ENCODE results near the gene VSIG10L2.

Gene VSIG10L2

DNA sequence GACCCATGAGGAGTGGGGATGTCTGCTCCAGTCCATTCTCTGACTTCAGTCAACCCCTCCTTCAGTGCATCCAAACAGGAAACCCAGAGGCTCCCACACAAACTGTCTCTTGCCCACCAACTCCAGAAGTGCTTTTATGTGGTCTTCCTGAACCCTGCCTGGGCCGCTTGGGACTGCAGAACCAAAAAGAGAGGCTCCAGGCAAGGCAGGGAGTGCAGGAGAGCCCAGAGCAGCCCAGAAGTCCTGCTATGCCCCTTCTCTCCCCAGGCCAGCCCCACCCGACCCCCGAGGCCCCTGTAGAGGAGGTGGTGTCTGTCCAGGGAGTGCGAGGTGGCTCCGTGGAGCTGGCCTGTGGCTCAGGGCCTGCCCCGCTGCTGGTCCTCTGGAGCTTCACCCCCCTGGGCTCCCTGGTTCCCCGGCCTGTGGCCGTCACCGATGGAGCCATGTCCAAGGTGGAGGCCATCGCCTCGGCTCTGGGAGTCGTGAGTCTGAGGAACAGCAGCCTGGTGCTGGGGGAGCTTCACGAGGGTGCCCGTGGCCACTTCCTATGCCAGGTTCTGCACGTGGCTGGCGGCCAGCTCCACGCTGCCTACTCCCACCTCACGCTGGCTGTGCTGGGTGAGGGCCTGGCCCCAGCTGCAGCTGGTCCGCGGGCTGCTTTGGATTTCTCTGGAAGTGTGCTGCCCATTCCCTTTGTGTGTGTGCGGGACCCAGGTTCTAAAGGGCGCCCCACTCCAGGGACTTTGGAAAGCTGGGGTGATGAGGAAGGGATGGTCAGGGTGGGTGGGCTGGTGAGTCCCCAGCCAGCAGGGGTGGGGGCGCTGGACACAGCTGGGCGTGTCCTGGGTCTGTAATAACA, 1.8 kb downstream of the VSIG10L2 start:
- no peak for DNase-seq (ENCODE audit: low read depth, low spot score)

GRCh38 chr11:125948278-125949051, 2.6 kb downstream of the VSIG10L2 start:
- no peak for DNase-seq (ENCODE audit: low read depth, low spot score)

- DNase-seq (ENCODE audit: low read depth, low spot score): no peak
Measured at GRCh38 chr11:125949271-125950177, 3.7 kb downstream of the VSIG10L2 start.

GRCh38 chr11:125950178-125950490, 4.3 kb downstream of the VSIG10L2 start:
- no peak for DNase-seq (ENCODE audit: low read depth, low spot score)

- no peak for DNase-seq (ENCODE audit: low read depth, low spot score)
Measured at GRCh38 chr11:125950696-125951651, 5.1 kb downstream of the VSIG10L2 start.

- no peak for DNase-seq (ENCODE audit: low read depth, low spot score)
Measured at GRCh38 chr11:125951731-125952130, 5.9 kb downstream of the VSIG10L2 start.

GRCh38 chr11:125952559-125952958, 6.7 kb downstream of the VSIG10L2 start:
- no peak for DNase-seq (ENCODE audit: low read depth, low spot score)

DNA sequence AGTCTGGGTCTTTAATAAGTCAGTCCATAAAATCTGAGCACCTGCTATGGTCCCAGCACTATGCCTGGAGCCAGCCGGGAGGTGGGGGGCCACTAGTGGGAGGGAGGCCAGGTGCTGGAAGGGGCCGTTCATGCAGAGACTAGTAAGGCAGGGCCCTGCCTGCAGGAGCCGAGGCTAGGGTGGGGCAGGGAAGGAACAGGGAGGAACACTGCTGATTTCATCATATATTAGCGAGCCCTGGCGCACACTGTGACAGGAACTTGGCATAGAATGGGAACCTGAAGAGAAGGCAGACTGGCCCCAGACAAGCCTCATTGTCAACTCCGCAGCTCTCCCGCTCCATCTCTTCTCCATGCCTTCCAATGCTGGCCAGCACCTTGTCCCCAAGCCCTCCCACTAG, 7.1 kb downstream of the VSIG10L2 start:
- DNase-seq (ENCODE audit: low read depth, low spot score): no peak

GRCh38 chr11:125953401-125953935, 7.6 kb downstream of the VSIG10L2 start:
- DNase-seq (ENCODE audit: low read depth, low spot score): no peak

- DNase-seq (ENCODE audit: low read depth, low spot score): no peak
Measured at GRCh38 chr11:125954123-125954944, 8.5 kb downstream of the VSIG10L2 start.

DNA sequence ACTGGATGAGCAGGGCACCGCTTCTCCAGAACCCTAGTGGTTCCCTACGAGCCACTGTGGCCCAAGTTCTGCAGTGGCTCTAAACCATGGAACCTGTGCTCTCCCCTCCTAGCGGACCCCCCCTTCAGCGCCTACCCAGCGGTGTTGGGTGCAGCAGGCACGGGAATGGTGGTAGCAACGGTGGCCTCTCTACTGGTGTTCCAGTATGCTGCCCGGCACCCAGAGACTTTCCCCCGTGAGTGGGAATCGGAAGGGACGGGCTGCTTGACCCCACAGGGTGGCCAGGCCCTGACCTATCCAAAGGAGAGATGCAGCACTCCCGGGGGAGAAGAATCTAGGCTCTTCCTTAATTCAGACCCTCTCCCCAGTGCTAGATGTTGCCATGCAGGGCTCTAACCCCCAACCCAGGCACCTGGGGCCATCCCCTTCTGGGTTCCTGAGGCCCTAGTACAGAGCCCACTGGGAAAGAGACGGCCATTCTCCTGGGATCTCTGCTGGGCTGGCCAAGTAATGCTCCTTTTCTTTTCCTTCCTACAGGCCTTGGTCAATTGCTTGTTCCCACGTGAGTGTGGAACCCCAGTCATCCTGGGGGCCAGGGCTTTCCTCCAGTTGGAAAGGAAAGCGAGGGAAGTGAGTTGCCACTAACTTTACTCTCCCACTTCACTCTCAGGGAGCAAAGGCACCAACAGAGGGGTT, 9.2 kb downstream of the VSIG10L2 start:
- DNase-seq (ENCODE audit: low read depth, low spot score): no peak

- no peak for DNase-seq (ENCODE audit: low read depth, low spot score)
Measured at GRCh38 chr11:125955856-125956255, 10.0 kb downstream of the VSIG10L2 start.

- no peak for DNase-seq (ENCODE audit: low read depth, low spot score)
Measured at GRCh38 chr11:125956391-125957134, 10.7 kb downstream of the VSIG10L2 start.

GRCh38 chr11:125957618-125958332, 11.9 kb downstream of the VSIG10L2 start:
- no peak for DNase-seq (ENCODE audit: low read depth, low spot score)

GRCh38 chr11:125958872-125959400, 13.1 kb downstream of the VSIG10L2 start:
- DNase-seq (ENCODE audit: low read depth, low spot score): no peak

GRCh38 chr11:125959511-125959910, 13.7 kb downstream of the VSIG10L2 start:
- DNase-seq (ENCODE audit: low read depth, low spot score): no peak

DNA sequence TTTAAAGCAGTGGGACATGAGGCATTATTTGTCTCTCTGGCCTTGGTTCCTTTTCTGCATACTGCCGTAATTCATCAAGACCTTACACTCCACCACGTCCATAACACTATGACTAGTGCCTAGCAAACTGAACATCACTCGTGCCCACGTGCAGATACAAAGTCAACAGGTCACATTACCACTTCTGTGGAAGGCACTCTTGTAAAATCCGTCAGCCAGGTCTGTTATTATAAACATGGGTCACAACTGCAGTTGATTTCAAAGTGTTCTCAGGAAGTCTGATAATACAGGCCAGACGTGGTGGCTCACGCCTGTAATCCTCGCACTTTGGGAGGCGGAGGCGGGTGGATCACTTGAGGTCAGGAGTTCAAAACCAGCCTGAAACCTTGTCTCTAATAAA, 14.1 kb downstream of the VSIG10L2 start:
- DNase-seq (ENCODE audit: low read depth, low spot score): no peak

Measured in activated naive CD8-positive, alpha-beta T cell treated with anti-CD3 and anti-CD28 coated beads, Interleukin-2, amount 50 U/mL, for 16 hours (primary cell).